Daoy (cell line): ENCODE results near the gene DNAJC2. TPM values are rescaled to one million over a fixed set of nuclear protein-coding genes. Genes with fewer than 3 reads are reported as not detected.
"Not testable (repeated sequence)": the region's sequence is repeated elsewhere in the genome, so short reads cannot be mapped to it uniquely, and the experiment has no call there.

Source experiments
- DNase-seq: peaks from one replicate; pipeline ENCODE4 v3.0.0-alpha.2; 2015; ENCODE audit warnings: low read depth
- total RNA-seq: library from RNA; depleted of rRNA; stranded (reverse); fragments of >200 nt; shearing (Covaris generic); gene quantifications from 2 replicates; pipeline ENCODE4 v1.2.3, GENCODE V29; 2014; rRNA removed

DNAJC2 gene
- total RNA-seq, 1 experiment from 2014 or later = 93.0 TPM

DNA sequence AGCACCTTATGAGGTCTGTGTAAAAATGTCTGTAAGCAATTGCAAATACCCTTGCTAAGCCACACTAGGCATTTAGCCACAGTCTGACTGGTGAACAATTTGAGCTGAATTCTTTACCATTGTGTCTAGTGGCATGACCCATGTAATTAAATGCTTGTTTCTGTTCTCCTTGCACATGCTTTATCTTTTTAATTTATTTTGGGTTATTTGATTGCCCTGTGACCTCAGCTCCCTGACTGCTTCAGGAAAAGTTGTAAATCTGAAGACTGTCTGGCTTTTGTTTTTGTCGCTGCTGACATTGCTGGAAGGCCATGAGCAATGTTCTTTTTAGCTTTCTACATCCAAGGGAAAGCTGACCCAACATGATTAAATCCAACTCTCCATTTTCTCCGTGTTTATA, 78.3 kb downstream of the DNAJC2 start:
- not testable (repeated sequence) for DNase-seq

DNA sequence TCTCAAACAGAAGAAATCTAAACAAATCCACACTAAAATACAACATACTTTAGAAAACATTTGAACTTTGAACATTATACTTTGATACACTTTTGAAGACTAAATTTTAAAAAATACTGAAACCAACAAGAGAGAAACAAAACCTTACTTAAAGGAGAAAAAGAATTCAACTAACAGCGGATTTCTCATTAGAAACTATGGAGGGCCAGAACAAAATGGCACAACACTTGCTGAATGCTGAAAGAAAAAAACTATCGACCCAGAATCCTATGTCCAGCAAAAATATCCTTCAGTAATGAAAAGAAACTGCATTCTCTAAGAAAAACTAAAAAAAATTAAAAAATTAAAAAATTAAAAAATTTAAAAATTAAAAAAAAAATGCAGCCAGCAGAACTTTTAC, 80.5 kb downstream of the DNAJC2 start:
- not testable (repeated sequence) for DNase-seq

Other genes with a start within 250 kb of the DNAJC2 start
- gene NAPEPLD, start 195.7 kb downstream of the DNAJC2 start, total RNA-seq = 8.6 and 19.1 TPM in 2 replicates
- 211 and 222 TPM in 2 replicates for gene PMPCB, start 47.3 kb downstream of the DNAJC2 start, total RNA-seq
- gene PSMC2, start 2.9 kb upstream of the DNAJC2 start, total RNA-seq = 992 and 1,238 TPM in 2 replicates
- gene SLC26A5, start 101.4 kb upstream of the DNAJC2 start, total RNA-seq = not detected in 2 replicates